Suprapubic skin (tissue), 3 donors: ENCODE measurements around the gene BAHD1.

ENCODE experiments used
- POLR2A ChIP-seq, 2 donors: fragments of 450-650 bp; IDR thresholded peaks; one replicate each; pipeline ENCODE4 v1.6.1; 2017; ENCODE audit warnings: antibody characterized with exemption in 2 of 2, mild to moderate bottlenecking in 2 of 2, moderate library complexity in 2 of 2
- TF ChIP-seq, protein P1 (sequence below), 2 donors: fragments of 200-600 bp in 1 of 2; fragments of 450-650 bp in 1 of 2; sonication (generic) in 1 of 2; IDR thresholded peaks; one replicate each; pipeline ENCODE4 v1.5.1; 2016 to 2019; ENCODE audit warnings: antibody characterized with exemption in 2 of 2, mild to moderate bottlenecking in 1 of 2, moderate library complexity in 1 of 2

DNA sequence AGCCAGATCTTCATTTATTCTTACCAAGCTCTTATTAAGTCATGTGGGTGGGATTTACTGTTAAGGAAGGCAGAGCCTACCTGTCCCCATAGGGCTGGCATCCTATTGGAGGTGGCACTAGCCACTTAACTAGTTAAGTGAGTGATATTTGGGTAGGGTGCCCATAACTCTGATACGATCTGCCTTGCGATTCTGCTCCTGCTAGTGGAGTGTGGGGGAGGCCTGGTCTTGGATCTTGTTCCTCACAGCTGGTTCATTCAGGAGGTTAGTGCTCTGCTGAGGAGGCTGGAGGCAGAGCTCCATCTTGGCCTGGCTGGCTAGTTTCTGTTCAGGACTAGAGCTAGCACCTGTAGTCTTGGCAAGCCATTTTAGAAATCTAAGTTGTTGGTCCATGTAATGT lies 9.3 kb downstream of the BAHD1 start:
- TF ChIP-seq, protein P1, sequence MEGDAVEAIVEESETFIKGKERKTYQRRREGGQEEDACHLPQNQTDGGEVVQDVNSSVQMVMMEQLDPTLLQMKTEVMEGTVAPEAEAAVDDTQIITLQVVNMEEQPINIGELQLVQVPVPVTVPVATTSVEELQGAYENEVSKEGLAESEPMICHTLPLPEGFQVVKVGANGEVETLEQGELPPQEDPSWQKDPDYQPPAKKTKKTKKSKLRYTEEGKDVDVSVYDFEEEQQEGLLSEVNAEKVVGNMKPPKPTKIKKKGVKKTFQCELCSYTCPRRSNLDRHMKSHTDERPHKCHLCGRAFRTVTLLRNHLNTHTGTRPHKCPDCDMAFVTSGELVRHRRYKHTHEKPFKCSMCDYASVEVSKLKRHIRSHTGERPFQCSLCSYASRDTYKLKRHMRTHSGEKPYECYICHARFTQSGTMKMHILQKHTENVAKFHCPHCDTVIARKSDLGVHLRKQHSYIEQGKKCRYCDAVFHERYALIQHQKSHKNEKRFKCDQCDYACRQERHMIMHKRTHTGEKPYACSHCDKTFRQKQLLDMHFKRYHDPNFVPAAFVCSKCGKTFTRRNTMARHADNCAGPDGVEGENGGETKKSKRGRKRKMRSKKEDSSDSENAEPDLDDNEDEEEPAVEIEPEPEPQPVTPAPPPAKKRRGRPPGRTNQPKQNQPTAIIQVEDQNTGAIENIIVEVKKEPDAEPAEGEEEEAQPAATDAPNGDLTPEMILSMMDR (IDR thresholded peaks at IDR 0.05), result no peak
- no peak for TF ChIP-seq POLR2A (IDR thresholded peaks at IDR 0.05)
